Keratinocyte (primary cell): ENCODE measurements around the gene TRAPPC8.

Source experiments
- CTCF ChIP-seq, 3 experiments: IDR thresholded peaks in 1 of 3; conservative IDR thresholded peaks in 1 of 3; optimal IDR thresholded peaks in 1 of 3; 2 replicates in 2 of 3; 3 replicates in 1 of 3; pipeline versions ENCODE3 to v1.5.1; 2011; ENCODE audit warnings: low read length in 3 of 3, mild to moderate bottlenecking in 3 of 3, moderate library complexity in 2 of 3, control low read depth in 1 of 3, inconsistent platforms in 1 of 3; ENCODE audit not compliant: insufficient read depth in 2 of 3; ENCODE audit errors: extremely low read depth in 1 of 3
- EZH2 ChIP-seq: IDR thresholded peaks from one replicate; pipeline ENCODE4 v1.6.1; 2012; ENCODE audit warnings: inconsistent platforms, mild to moderate bottlenecking, low read length, moderate library complexity

GRCh38 chr18:31795747-31796146 lies 147.2 kb downstream of the TRAPPC8 start:
- no peak for TF ChIP-seq CTCF (optimal IDR thresholded peaks at IDR 0.05 in 1 of 3, IDR thresholded peaks at IDR 0.05 in 1 of 3, conservative IDR thresholded peaks at IDR 0.05 in 1 of 3; ENCODE audit: extremely low read depth in 1 of 3, insufficient read depth in 2 of 3, low read length in 3 of 3)
- TF ChIP-seq EZH2, result no peak
